SU-DHL-6 (cell line): ENCODE data around the gene TATDN2.

Source experiments
- H2AFZ ChIP-seq: fragments of 200-600 bp; sonication (generic); 2 replicates; pipeline ENCODE4 v1.6.1; 2014; ENCODE audit warnings: low read depth, mild to moderate bottlenecking, moderate library complexity, mixed read lengths, antibody characterized with exemption, low read length; ENCODE audit not compliant: severe bottlenecking
- H3F3A ChIP-seq: fragments of 200-600 bp; shearing (Covaris generic); 2 replicates; pipeline ENCODE4 v1.6.0; 2016; ENCODE audit warnings: antibody characterized with exemption, mild to moderate bottlenecking; ENCODE audit not compliant: insufficient read depth
- H3K27ac ChIP-seq: fragments of 200-600 bp; sonication (generic); 2 replicates; pipeline ENCODE4 v1.5.1; 2016; ENCODE audit warnings: low read depth, mild to moderate bottlenecking, low read length, moderate library complexity, mixed read lengths
- H3K27me3 ChIP-seq: fragments of 200-600 bp; sonication (generic), shearing (Covaris generic); 2 replicates; pipeline ENCODE4 v1.6.0; 2014; ENCODE audit warnings: mild to moderate bottlenecking, low read length
- H3K36me3 ChIP-seq: fragments of 200-600 bp; sonication (generic); 2 replicates; pipeline ENCODE4 v1.6.1; 2014; ENCODE audit warnings: mild to moderate bottlenecking, low read length, mixed read lengths
- H3K4me2 ChIP-seq: fragments of 300-600, 200-600 bp; shearing (Covaris generic), sonication (generic); 2 replicates; pipeline ENCODE4 v1.6.0; 2014; ENCODE audit warnings: low read length, low read depth, mild to moderate bottlenecking; ENCODE audit not compliant: poor library complexity, severe bottlenecking
- H3K4me3 ChIP-seq: fragments of 200-600 bp; sonication (generic); 2 replicates; pipeline ENCODE4 v1.5.1; 2014; ENCODE audit warnings: antibody characterized with exemption, low read length, mild to moderate bottlenecking, mixed read lengths; ENCODE audit not compliant: insufficient read depth, poor library complexity, severe bottlenecking
- H3K79me2 ChIP-seq: fragments of 200-600 bp; sonication (generic); 2 replicates; pipeline ENCODE4 v1.6.1; 2014; ENCODE audit warnings: mild to moderate bottlenecking, low read length, moderate library complexity; ENCODE audit not compliant: insufficient read depth
- H3K9ac ChIP-seq: fragments of 200-600 bp; sonication (generic); 2 replicates; pipeline ENCODE4 v1.7.0; 2014; ENCODE audit warnings: mild to moderate bottlenecking, low read length
- H3K9me2 ChIP-seq: fragments of 200-600 bp; sonication (generic); replicated peaks from 2 replicates; pipeline ENCODE4 v1.6.1; 2014; ENCODE audit warnings: low read length; ENCODE audit not compliant: insufficient read depth
- H3K9me3 ChIP-seq: fragments of 200-600 bp; sonication (generic); 2 replicates; pipeline ENCODE4 v1.6.1; 2014; ENCODE audit warnings: low read length, mixed read lengths; ENCODE audit not compliant: insufficient read depth
- H4K20me1 ChIP-seq: fragments of 200-600 bp; sonication (generic); 2 replicates; pipeline ENCODE4 v1.6.1; 2014; ENCODE audit warnings: low read depth, mild to moderate bottlenecking, antibody characterized with exemption, low read length, moderate library complexity, mixed read lengths
- EZH2phosphoT487 ChIP-seq: fragments of 200-600 bp; sonication (generic), shearing (Covaris generic); conservative IDR thresholded peaks from 2 replicates; pipeline ENCODE4 v1.6.1; 2018; ENCODE audit warnings: mild to moderate bottlenecking, antibody characterized with exemption, low read length, moderate library complexity, mixed read lengths
- TF ChIP-seq, protein P1 (sequence below): fragments of 200-600 bp; sonication (generic); IDR thresholded peaks from one replicate; pipeline ENCODE4 v1.5.1; 2017; ENCODE audit warnings: antibody characterized with exemption, mild to moderate bottlenecking, low read length, moderate library complexity; ENCODE audit not compliant: insufficient read depth, poor library complexity, severe bottlenecking

TATDN2 gene

DNA sequence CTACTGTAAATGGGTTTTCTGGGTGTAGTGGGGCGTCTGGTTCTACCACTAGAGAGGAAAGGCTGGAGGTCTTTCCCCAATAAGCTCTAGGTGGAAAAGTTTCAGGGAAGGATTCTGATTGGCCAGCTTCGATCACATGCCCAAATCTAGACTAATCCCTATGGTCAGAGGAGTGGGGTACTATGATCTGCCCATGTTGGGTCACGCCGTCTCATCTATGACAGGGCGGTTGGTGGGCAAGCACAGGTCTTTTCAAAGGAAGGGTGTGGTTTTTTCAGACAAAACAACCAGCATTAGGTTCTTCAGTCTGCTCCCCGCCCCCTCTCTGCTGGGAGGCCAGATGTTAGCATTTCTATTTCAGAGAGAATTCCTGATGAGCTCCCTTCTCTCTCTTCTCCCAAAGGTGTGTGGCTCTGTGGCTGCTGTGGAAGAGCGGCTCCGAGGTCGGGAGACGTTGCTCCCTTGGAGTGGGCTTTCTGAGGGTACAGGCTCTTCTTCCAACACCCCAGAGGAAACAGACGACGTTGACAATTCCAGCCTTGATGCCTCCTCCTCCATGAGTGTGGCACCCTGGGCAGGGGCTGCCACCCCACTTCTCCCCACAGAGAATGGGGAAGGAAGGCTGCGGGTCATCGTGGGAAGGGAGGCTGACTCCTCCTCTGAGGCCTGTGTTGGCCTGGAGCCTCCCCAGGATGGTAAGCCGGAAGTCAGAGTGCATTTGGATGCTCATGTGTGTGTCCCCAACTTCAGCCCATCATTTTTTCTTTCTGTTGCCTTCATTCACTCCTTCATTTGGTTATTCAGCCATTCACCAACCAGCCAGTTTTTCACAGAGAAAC, 9.7 kb upstream of the TATDN2 start:
- Histone ChIP-seq H3K27me3 (no peaks in the 10 kb centered on the region), H3K36me3 (no peaks in the 10 kb centered on the region), H3K27ac (no peak overlapping the region), H3K9me3 (no peaks in the 10 kb centered on the region), H3K79me2 (no peaks in the 10 kb centered on the region), H3K9ac (no peak overlapping the region), H3K9me2 (no peaks in the 10 kb centered on the region), H2AFZ (no peak overlapping the region), H4K20me1 (no peaks in the 10 kb centered on the region), H3K4me3 (no peak overlapping the region), H3K4me2 (no peak overlapping the region), H3F3A (no peaks in the 10 kb centered on the region)
- TF ChIP-seq, protein P1, sequence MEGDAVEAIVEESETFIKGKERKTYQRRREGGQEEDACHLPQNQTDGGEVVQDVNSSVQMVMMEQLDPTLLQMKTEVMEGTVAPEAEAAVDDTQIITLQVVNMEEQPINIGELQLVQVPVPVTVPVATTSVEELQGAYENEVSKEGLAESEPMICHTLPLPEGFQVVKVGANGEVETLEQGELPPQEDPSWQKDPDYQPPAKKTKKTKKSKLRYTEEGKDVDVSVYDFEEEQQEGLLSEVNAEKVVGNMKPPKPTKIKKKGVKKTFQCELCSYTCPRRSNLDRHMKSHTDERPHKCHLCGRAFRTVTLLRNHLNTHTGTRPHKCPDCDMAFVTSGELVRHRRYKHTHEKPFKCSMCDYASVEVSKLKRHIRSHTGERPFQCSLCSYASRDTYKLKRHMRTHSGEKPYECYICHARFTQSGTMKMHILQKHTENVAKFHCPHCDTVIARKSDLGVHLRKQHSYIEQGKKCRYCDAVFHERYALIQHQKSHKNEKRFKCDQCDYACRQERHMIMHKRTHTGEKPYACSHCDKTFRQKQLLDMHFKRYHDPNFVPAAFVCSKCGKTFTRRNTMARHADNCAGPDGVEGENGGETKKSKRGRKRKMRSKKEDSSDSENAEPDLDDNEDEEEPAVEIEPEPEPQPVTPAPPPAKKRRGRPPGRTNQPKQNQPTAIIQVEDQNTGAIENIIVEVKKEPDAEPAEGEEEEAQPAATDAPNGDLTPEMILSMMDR: no peak
- TF ChIP-seq EZH2phosphoT487: no peak

DNA sequence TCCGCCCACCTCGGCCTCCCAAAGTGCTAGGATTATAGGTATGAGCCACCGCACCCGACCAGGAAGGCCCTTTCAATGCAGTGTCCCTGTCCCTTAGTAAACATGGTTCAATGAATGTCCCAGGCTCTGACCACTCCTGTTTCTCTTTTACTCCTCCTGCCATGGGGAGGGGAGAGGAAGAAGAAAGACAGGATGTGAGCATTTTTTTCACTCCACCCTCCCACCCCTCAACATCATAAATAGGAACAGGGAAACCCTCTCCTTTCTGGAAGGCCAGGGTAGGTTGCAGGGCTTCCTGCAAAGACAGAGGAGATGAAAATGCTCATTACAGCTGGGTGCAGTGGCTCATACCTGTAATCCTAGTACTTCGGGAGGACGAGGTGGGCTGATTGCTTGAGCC, 7.5 kb upstream of the TATDN2 start:
- H3K36me3 ChIP-seq: no peaks in the 10 kb centered on the region; the same call in 1 of the 2 replicates

DNA sequence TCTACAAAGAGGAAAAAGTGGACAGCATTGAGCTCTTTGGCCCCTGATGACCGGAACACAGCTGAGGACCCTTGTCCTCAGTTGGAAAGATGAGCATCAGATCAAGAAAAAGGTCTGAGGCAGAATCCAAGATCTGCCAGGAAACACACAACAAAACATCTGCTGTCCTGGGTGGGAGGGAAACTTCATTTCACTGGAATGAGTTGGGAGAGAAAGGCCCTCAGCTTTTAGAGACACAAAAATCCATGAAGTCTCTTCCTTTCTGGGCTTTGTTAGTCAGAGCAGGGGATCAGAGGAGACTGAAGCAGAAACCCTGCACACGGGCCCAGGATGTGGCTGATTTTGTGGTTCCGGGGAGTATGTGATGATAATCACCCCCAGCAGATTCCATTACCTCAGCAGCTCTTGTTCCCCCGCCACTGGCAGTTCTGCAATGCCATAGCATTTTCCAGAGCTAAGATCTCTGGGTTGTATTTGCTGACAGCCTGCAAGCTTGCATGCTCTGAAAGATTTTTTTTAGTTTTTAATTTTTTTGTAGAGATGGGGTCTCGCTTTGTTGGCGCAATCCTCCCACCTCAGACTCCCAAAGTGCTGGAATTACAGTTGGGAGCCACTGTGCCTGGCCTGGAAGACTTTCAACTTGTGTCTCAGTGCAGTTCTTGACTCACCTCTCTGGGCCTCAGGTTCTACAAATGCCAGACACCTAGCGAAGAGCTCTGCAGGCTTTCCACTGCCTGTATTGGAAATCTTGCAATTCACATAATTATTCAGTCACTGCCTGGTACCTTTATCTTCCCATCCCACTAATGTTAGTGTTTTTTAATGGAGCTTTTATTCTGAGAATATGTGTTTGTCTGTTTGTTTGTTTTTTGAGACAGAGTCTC, 5.8 kb upstream of the TATDN2 start:
- H3K79me2 ChIP-seq: no peaks in the 10 kb centered on the region
- no peak overlapping the region for H3K27ac ChIP-seq
- no peak overlapping the region for H3K4me2 ChIP-seq
- no peaks in the 10 kb centered on the region for H3F3A ChIP-seq
- H2AFZ ChIP-seq: no peak overlapping the region
- no peaks in the 10 kb centered on the region; the same call in 1 of the 2 replicates for H3K36me3 ChIP-seq
- H3K9ac ChIP-seq: no peak overlapping the region
- H3K9me3 ChIP-seq: peaks cover 19% of the 10 kb centered on the region; the same call in 1 of the 2 replicates
- no peak overlapping the region for H3K4me3 ChIP-seq
- no peaks in the 10 kb centered on the region for H4K20me1 ChIP-seq
- no peaks in the 10 kb centered on the region for H3K27me3 ChIP-seq
- H3K9me2 ChIP-seq: no peaks in the 10 kb centered on the region
- TF ChIP-seq EZH2phosphoT487: no peak
- TF ChIP-seq, protein P1: no peak

More for the DNA sequence above, 7.5 kb upstream of the TATDN2 start:
- no peak overlapping the region for H3K27ac ChIP-seq
- peaks cover 15% of the 10 kb centered on the region; the same call in 1 of the 2 replicates for H3K9me3 ChIP-seq
- no peak overlapping the region for H3K9ac ChIP-seq
- H3K9me2 ChIP-seq: no peaks in the 10 kb centered on the region
- H3F3A ChIP-seq: no peaks in the 10 kb centered on the region
- no peaks in the 10 kb centered on the region for H3K27me3 ChIP-seq
- no peaks in the 10 kb centered on the region for H3K79me2 ChIP-seq
- no peak overlapping the region for H3K4me2 ChIP-seq
- H4K20me1 ChIP-seq: no peaks in the 10 kb centered on the region
- no peak overlapping the region for H3K4me3 ChIP-seq
- TF ChIP-seq, protein P1: no peak
- TF ChIP-seq EZH2phosphoT487: no peak
- H2AFZ ChIP-seq: no peak overlapping the region
